Measurements from ENCODE around the gene MSANTD1.

MSANTD1 gene

GRCh38 chr4:3271131-3271530 lies 22.2 kb downstream of the MSANTD1 start (continued):
- TF ChIP-seq ZFP3 (CRISPR knock-in tag; IDR thresholded peaks at IDR 0.05) = no peak

GRCh38 chr4:3276986-3277385 lies 28.0 kb downstream of the MSANTD1 start:
- TF ChIP-seq TCF4 (CRISPR knock-in tag; IDR thresholded peaks at IDR 0.05; ENCODE audit: borderline replicate concordance) (no peak), RARB (CRISPR knock-in tag; IDR thresholded peaks at IDR 0.05) (no peak)
- ATAC-seq = no peak

GRCh38 chr4:3280466-3280865 lies 31.5 kb downstream of the MSANTD1 start:
- no peak for ATAC-seq
- TF ChIP-seq ZNF70 (CRISPR knock-in tag; IDR thresholded peaks at IDR 0.05) (no peak), ZC3H10 (CRISPR knock-in tag; IDR thresholded peaks at IDR 0.05) (no peak), ZNF8 (CRISPR knock-in tag; IDR thresholded peaks at IDR 0.05) (no peak), ARNTL (CRISPR knock-in tag; IDR thresholded peaks at IDR 0.05; ENCODE audit: borderline replicate concordance, low read depth) (no peak), RARB (CRISPR knock-in tag; IDR thresholded peaks at IDR 0.05) (no peak), CREB5 (CRISPR knock-in tag; IDR thresholded peaks at IDR 0.05; ENCODE audit: low read depth) (no peak), BACH2 (CRISPR knock-in tag; IDR thresholded peaks at IDR 0.05; ENCODE audit: borderline replicate concordance) (no peak), ZNF565 (CRISPR knock-in tag; conservative IDR thresholded peaks at IDR 0.05; ENCODE audit: low read depth) (no peak), OSR1 (CRISPR knock-in tag; IDR thresholded peaks at IDR 0.05) (no peak), PPARA (CRISPR knock-in tag; IDR thresholded peaks at IDR 0.05; ENCODE audit: borderline replicate concordance) (no peak), TOX (CRISPR knock-in tag; IDR thresholded peaks at IDR 0.05; ENCODE audit: borderline replicate concordance) (no peak), ZFP30 (CRISPR knock-in tag; IDR thresholded peaks at IDR 0.05) (no peak)

- ATAC-seq = no peak
- TF ChIP-seq TCF4 (CRISPR knock-in tag; IDR thresholded peaks at IDR 0.05; ENCODE audit: borderline replicate concordance) = no peak
- TF ChIP-seq SNAI2 (CRISPR knock-in tag; IDR thresholded peaks at IDR 0.05) = no peak
- no peak for TF ChIP-seq RARB (CRISPR knock-in tag; IDR thresholded peaks at IDR 0.05)
- TF ChIP-seq BACH2 (CRISPR knock-in tag; IDR thresholded peaks at IDR 0.05; ENCODE audit: borderline replicate concordance) = no peak
- TF ChIP-seq OSR1 (CRISPR knock-in tag; IDR thresholded peaks at IDR 0.05) = no peak
- TF ChIP-seq ESRRG (CRISPR knock-in tag; IDR thresholded peaks at IDR 0.05) = no peak
These were observed 34.5 kb downstream of the MSANTD1 start for GRCh38 chr4:3283483-3283882.

GRCh38 chr4:3283916-3284315 lies 35.0 kb downstream of the MSANTD1 start:
- ATAC-seq = no peak
- TF ChIP-seq PATZ1 (CRISPR knock-in tag; IDR thresholded peaks at IDR 0.05; ENCODE audit: borderline replicate concordance) (no peak), ARNTL (CRISPR knock-in tag; IDR thresholded peaks at IDR 0.05; ENCODE audit: borderline replicate concordance, low read depth) (no peak), CSDC2 (CRISPR knock-in tag; IDR thresholded peaks at IDR 0.05) (no peak), RARB (CRISPR knock-in tag; IDR thresholded peaks at IDR 0.05) (no peak), ZC3H10 (CRISPR knock-in tag; IDR thresholded peaks at IDR 0.05) (no peak), ZFP3 (CRISPR knock-in tag; IDR thresholded peaks at IDR 0.05) (no peak), GLIS3 (CRISPR knock-in tag; IDR thresholded peaks at IDR 0.05) (no peak), CSRNP3 (CRISPR knock-in tag; IDR thresholded peaks at IDR 0.05) (no peak), ESRRG (CRISPR knock-in tag; IDR thresholded peaks at IDR 0.05) (no peak), SNAI2 (CRISPR knock-in tag; IDR thresholded peaks at IDR 0.05) (no peak), CREB5 (CRISPR knock-in tag; IDR thresholded peaks at IDR 0.05; ENCODE audit: low read depth) (no peak), POU6F1 (CRISPR knock-in tag; IDR thresholded peaks at IDR 0.05; ENCODE audit: borderline replicate concordance, low read depth) (no peak), OSR1 (CRISPR knock-in tag; IDR thresholded peaks at IDR 0.05) (no peak), BACH2 (CRISPR knock-in tag; IDR thresholded peaks at IDR 0.05; ENCODE audit: borderline replicate concordance) (no peak), ZNF70 (CRISPR knock-in tag; IDR thresholded peaks at IDR 0.05) (no peak), ZNF8 (CRISPR knock-in tag; IDR thresholded peaks at IDR 0.05) (no peak), ZNF565 (CRISPR knock-in tag; conservative IDR thresholded peaks at IDR 0.05; ENCODE audit: low read depth) (no peak)

Measured in SK-N-SH treated with all-trans-retinoic acid at 6 μM for 48 hours (cell line).